NT2/D1 (cell line): ENCODE measurements around the gene NBPF20.
"Not testable (repeated sequence)": the region's sequence is repeated elsewhere in the genome, so short reads cannot be mapped to it uniquely, and the experiment has no call there.

Experiments used
- SUZ12 ChIP-seq: IDR thresholded peaks from 2 replicates; pipeline ENCODE4 v1.6.1; 2011; ENCODE audit not compliant: insufficient read length, insufficient read depth; ENCODE audit errors: extremely low read depth
- YY1 ChIP-seq: IDR thresholded peaks from 2 replicates; pipeline ENCODE4 v1.6.1; 2011; ENCODE audit not compliant: insufficient read length, insufficient read depth
- ZNF274 ChIP-seq: IDR thresholded peaks from 2 replicates; pipeline ENCODE4 v1.6.1; 2011; ENCODE audit warnings: mild to moderate bottlenecking, low read depth, low read length

- TF ChIP-seq SUZ12, ZNF274, YY1: not testable (repeated sequence)
Observed at GRCh38 chr1:145452506-145452905, 27.1 kb upstream of the NBPF20 start.
